Astrocyte (in vitro differentiated cells and primary cell): ENCODE data around the gene KEL. TPM values are rescaled to one million over a fixed set of nuclear protein-coding genes. Genes with fewer than 3 reads are reported as not detected.
"Not testable (repeated sequence)": the region's sequence is repeated elsewhere in the genome, so short reads cannot be mapped to it uniquely, and the experiment has no call there.

Experiments
- DNase-seq: peaks from one replicate; pipeline ENCODE4 v3.0.0-alpha.2; 2010; ENCODE audit warnings: low read depth
- FAIRE-seq: peaks from 2 replicates; lab custom pipeline; 2011; peaks lifted over from hg19 to GRCh38; lab: Jason Lieb, UNC
- H2AFZ ChIP-seq: 2 replicates; pipeline ENCODE4 v1.6.0; 2012; ENCODE audit warnings: low read depth, low read length, inconsistent platforms
- H3K27ac ChIP-seq: 2 replicates; pipeline ENCODE4 v1.5.1; 2011; ENCODE audit warnings: low read depth, low read length, inconsistent platforms
- H3K27me3 ChIP-seq: 2 replicates; pipeline ENCODE4 v1.6.0; 2011; ENCODE audit warnings: low read length, inconsistent platforms; ENCODE audit not compliant: insufficient read depth
- H3K36me3 ChIP-seq: 2 replicates; pipeline ENCODE4 v1.5.1; 2011; ENCODE audit warnings: low read length, inconsistent platforms; ENCODE audit not compliant: insufficient read depth
- H3K4me1 ChIP-seq: 2 replicates; pipeline ENCODE4 v1.5.1; 2011; ENCODE audit warnings: low read length, inconsistent platforms; ENCODE audit not compliant: insufficient read depth
- H3K4me2 ChIP-seq: 2 replicates; pipeline ENCODE4 v1.6.0; 2012; ENCODE audit warnings: low read length, inconsistent platforms
- H3K4me3 ChIP-seq: 2 replicates; pipeline ENCODE4 v1.5.1; 2011; ENCODE audit warnings: low read depth, mild to moderate bottlenecking, low read length, inconsistent platforms; ENCODE audit not compliant: insufficient read depth
- H3K79me2 ChIP-seq: 2 replicates; pipeline ENCODE4 v1.6.0; 2012; ENCODE audit warnings: mild to moderate bottlenecking, low read length, inconsistent platforms; ENCODE audit not compliant: insufficient read depth
- H3K9ac ChIP-seq: 2 replicates; pipeline ENCODE4 v1.6.0; 2012; ENCODE audit warnings: mild to moderate bottlenecking, low read length, inconsistent platforms
- H3K9me3 ChIP-seq: 2 replicates; pipeline ENCODE4 v1.5.1; 2012; ENCODE audit warnings: low read depth, mild to moderate bottlenecking, low read length, inconsistent platforms; ENCODE audit not compliant: insufficient read depth
- H4K20me1 ChIP-seq: 2 replicates; pipeline ENCODE4 v1.6.0; 2012; ENCODE audit warnings: low read length, inconsistent platforms; ENCODE audit not compliant: insufficient read depth
- H3K27ac Mint-ChIP-seq: one replicate; pipeline ENCODE4 v1.8.0; 2021; ENCODE audit warnings: mild to moderate bottlenecking, mixed read lengths; ENCODE audit not compliant: unreplicated experiment
- H3K27me3 Mint-ChIP-seq: one replicate; pipeline ENCODE4 v1.8.0; 2021; ENCODE audit warnings: low read depth, mixed read lengths; ENCODE audit not compliant: unreplicated experiment
- H3K36me3 Mint-ChIP-seq: one replicate; pipeline ENCODE4 v1.8.0; 2021; ENCODE audit warnings: low read depth, mixed read lengths; ENCODE audit not compliant: unreplicated experiment
- H3K4me1 Mint-ChIP-seq: one replicate; pipeline ENCODE4 v1.8.0; 2021; ENCODE audit warnings: low read depth, mixed read lengths; ENCODE audit not compliant: unreplicated experiment
- H3K4me3 Mint-ChIP-seq: one replicate; pipeline ENCODE4 v1.8.0; 2021; ENCODE audit warnings: mild to moderate bottlenecking, moderate library complexity, mixed read lengths; ENCODE audit not compliant: unreplicated experiment
- H3K9me3 Mint-ChIP-seq: one replicate; pipeline ENCODE4 v1.8.0; 2021; ENCODE audit warnings: mild to moderate bottlenecking, mixed read lengths; ENCODE audit not compliant: unreplicated experiment
- EZH2 ChIP-seq: IDR thresholded peaks from 2 replicates; pipeline ENCODE4 v1.6.1; 2012; ENCODE audit warnings: mild to moderate bottlenecking, low read length, inconsistent platforms; ENCODE audit not compliant: insufficient read depth
- total RNA-seq: library from RNA; stranded (reverse); gene quantifications from 2 replicates; pipeline ENCODE4 v1.2.1, GENCODE V29; 2021
- TF ChIP-seq, protein P1 (sequence below): IDR thresholded peaks from 2 replicates; pipeline ENCODE4 v1.5.1; 2011; ENCODE audit warnings: low read depth, mild to moderate bottlenecking, inconsistent platforms, low read length, moderate library complexity; ENCODE audit not compliant: insufficient read depth

Gene KEL
- total RNA-seq, 1 donor from 2014 or later: not detected

DNA sequence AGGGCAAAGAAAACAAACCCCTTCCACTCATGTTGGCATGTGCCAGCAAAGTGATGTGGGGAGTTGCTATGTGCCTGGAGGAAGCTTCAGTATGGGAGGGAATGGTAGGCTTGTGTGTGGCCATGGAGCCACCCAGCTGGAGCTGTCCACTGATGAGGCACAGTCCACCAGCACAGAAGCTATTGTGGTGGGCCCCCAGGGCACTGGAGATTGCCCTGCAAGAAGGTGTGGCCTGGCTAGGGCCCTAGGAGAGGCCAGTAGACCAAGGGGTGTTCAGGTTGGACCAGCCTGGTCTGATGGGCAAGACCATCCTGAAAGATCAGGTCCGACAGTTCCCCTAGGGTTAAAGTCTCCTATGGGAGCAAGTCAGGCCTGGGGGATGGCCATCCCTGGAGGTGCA, 22.1 kb upstream of the KEL start:
- TF ChIP-seq, protein P1, sequence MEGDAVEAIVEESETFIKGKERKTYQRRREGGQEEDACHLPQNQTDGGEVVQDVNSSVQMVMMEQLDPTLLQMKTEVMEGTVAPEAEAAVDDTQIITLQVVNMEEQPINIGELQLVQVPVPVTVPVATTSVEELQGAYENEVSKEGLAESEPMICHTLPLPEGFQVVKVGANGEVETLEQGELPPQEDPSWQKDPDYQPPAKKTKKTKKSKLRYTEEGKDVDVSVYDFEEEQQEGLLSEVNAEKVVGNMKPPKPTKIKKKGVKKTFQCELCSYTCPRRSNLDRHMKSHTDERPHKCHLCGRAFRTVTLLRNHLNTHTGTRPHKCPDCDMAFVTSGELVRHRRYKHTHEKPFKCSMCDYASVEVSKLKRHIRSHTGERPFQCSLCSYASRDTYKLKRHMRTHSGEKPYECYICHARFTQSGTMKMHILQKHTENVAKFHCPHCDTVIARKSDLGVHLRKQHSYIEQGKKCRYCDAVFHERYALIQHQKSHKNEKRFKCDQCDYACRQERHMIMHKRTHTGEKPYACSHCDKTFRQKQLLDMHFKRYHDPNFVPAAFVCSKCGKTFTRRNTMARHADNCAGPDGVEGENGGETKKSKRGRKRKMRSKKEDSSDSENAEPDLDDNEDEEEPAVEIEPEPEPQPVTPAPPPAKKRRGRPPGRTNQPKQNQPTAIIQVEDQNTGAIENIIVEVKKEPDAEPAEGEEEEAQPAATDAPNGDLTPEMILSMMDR: no peak
- no peak for TF ChIP-seq EZH2
- Mint-ChIP-seq H3K4me3 (no peak overlapping the region), H3K27me3 (peaks cover 10% of the 10 kb centered on the region), H3K9me3 (peaks cover 1% of the 10 kb centered on the region), H3K27ac (no peak overlapping the region), H3K36me3 (no peaks in the 10 kb centered on the region), H3K4me1 (no peaks in the 10 kb centered on the region)
- no peak for DNase-seq
- H3K4me3 ChIP-seq: no peak overlapping the region
- no peaks in the 10 kb centered on the region for H3K9me3 ChIP-seq
- H3K27ac ChIP-seq: no peak overlapping the region
- no peaks in the 10 kb centered on the region for H3K27me3 ChIP-seq
- no peaks in the 10 kb centered on the region for H4K20me1 ChIP-seq
- H3K79me2 ChIP-seq: no peaks in the 10 kb centered on the region
- no peak overlapping the region for H2AFZ ChIP-seq
- no peak overlapping the region for H3K9ac ChIP-seq
- FAIRE-seq: no peak
- no peak overlapping the region for H3K4me2 ChIP-seq
- no peaks in the 10 kb centered on the region for H3K36me3 ChIP-seq
- H3K4me1 ChIP-seq: no peaks in the 10 kb centered on the region

DNA sequence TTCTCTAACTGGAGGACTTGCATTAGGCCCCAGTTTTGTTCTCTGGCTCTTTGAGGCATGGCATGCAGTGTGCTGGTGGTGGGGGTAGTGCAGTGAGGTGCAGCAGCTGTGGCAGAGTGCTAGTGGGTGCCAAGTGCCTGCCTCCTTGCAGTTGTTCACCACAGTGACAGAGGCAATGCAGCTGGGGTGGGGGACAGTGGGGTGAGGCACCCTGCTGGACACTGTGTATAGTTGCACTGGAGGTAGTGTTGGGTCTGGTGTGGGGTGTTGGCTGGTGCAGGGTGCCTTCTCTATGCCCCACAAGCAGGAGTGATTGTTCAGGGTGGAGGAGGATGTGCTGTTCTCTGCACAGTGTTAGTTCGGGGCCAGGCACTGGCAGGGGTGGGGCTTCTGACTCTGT, 21.7 kb upstream of the KEL start:
- H3K79me2 ChIP-seq: no peaks in the 10 kb centered on the region
- no peak overlapping the region for H3K4me3 ChIP-seq
- H2AFZ ChIP-seq: no peak overlapping the region
- H3K36me3 ChIP-seq: no peaks in the 10 kb centered on the region
- no peaks in the 10 kb centered on the region for H4K20me1 ChIP-seq
- Mint-ChIP-seq H3K4me1 (no peaks in the 10 kb centered on the region), H3K27me3 (peaks cover 10% of the 10 kb centered on the region), H3K9me3 (peaks cover 1% of the 10 kb centered on the region), H3K27ac (no peak overlapping the region), H3K4me3 (no peak overlapping the region), H3K36me3 (no peaks in the 10 kb centered on the region)
- TF ChIP-seq EZH2: no peak
- TF ChIP-seq, protein P1: no peak
- no peak overlapping the region for H3K9ac ChIP-seq
- H3K27ac ChIP-seq: no peak overlapping the region
- no peaks in the 10 kb centered on the region for H3K4me1 ChIP-seq
- H3K4me2 ChIP-seq: no peak overlapping the region
- no peaks in the 10 kb centered on the region for H3K9me3 ChIP-seq
- FAIRE-seq (no peak), DNase-seq (no peak)
- H3K27me3 ChIP-seq: no peaks in the 10 kb centered on the region

DNA sequence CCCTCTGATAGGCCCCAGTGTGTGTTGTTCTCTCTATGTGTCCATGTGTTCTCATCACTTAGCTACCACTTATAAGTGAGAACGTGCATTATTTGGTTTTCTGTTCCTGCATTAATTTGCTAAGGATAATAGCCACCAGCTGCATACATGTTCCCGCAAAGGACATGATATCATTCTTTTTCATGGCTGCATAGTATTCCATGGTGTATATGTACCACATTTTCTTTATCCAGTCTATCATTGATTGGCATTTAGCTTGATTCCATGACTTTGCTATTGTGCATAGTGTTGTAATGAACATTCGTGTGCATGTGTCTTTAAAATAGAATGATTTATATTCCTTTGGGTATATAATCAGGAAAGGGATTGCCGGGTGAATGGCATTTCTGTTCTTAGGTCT, 16.2 kb upstream of the KEL start:
- not testable (repeated sequence) for H3K27me3 ChIP-seq, H3K36me3 ChIP-seq, H3K9me3 Mint-ChIP-seq, H3K4me3 ChIP-seq, H3K4me1 Mint-ChIP-seq, H3K27ac Mint-ChIP-seq, H4K20me1 ChIP-seq, H3K4me1 ChIP-seq, FAIRE-seq, H3K36me3 Mint-ChIP-seq, DNase-seq, H3K27ac ChIP-seq, H3K9ac ChIP-seq, H3K9me3 ChIP-seq, H3K4me2 ChIP-seq, H2AFZ ChIP-seq, H3K4me3 Mint-ChIP-seq, H3K79me2 ChIP-seq
- peaks cover 10% of the 10 kb centered on the region for H3K27me3 Mint-ChIP-seq
